Measurements from ENCODE around the gene CCDC80.

CCDC80 gene

GRCh38 chr3:112656043-112656442 is 15.1 kb upstream of the CCDC80 start:
- DNase-seq, result no peak

GRCh38 chr3:112654979-112655378 is 14.0 kb upstream of the CCDC80 start:
- no peak for DNase-seq

- DNase-seq, result no peak
Observed at GRCh38 chr3:112654492-112654891, 13.5 kb upstream of the CCDC80 start.

- no peak for DNase-seq
Observed at GRCh38 chr3:112653881-112654300, 12.9 kb upstream of the CCDC80 start.

GRCh38 chr3:112653209-112653871 is 12.4 kb upstream of the CCDC80 start:
- DNase-seq, result no peak

- no peak for DNase-seq
Observed at GRCh38 chr3:112651516-112651915, 10.6 kb upstream of the CCDC80 start.

- DNase-seq, result no peak
Observed at GRCh38 chr3:112651071-112651470, 10.1 kb upstream of the CCDC80 start.

- DNase-seq, result no peak
Observed at GRCh38 chr3:112650482-112650881, 9.5 kb upstream of the CCDC80 start.

- DNase-seq, result no peak
Observed at GRCh38 chr3:112649478-112649735, 8.5 kb upstream of the CCDC80 start.

- no peak for DNase-seq
Observed at GRCh38 chr3:112647122-112647521, 6.2 kb upstream of the CCDC80 start.

- DNase-seq, result no peak
Observed at GRCh38 chr3:112646623-112647022, 5.7 kb upstream of the CCDC80 start.

GRCh38 chr3:112644453-112644852 is 3.5 kb upstream of the CCDC80 start:
- no peak for DNase-seq

- no peak for DNase-seq
Observed at GRCh38 chr3:112643621-112644240, 2.8 kb upstream of the CCDC80 start.

- peak; percentile 82 for DNase-seq
Observed at GRCh38 chr3:112642912-112643506, 2.1 kb upstream of the CCDC80 start.

- DNase-seq, result no peak
Observed at GRCh38 chr3:112640276-112640929, 540 bp downstream of the CCDC80 start.

GRCh38 chr3:112639455-112640225 is 1.3 kb downstream of the CCDC80 start:
- no peak for DNase-seq

- DNase-seq, result no peak
Observed at GRCh38 chr3:112638327-112639020, 2.5 kb downstream of the CCDC80 start.

- no peak for DNase-seq
Observed at GRCh38 chr3:112637700-112638099, 3.2 kb downstream of the CCDC80 start.

GRCh38 chr3:112635674-112636073 is 5.3 kb downstream of the CCDC80 start:
- DNase-seq, result no peak

- no peak for DNase-seq
Observed at GRCh38 chr3:112634786-112635541, 6.0 kb downstream of the CCDC80 start.

- no peak for DNase-seq
Observed at GRCh38 chr3:112633757-112634156, 7.2 kb downstream of the CCDC80 start.

GRCh38 chr3:112633191-112633590 is 7.8 kb downstream of the CCDC80 start:
- DNase-seq, result no peak
